Measurements from ENCODE around the gene USPL1. TPM values are rescaled to one million over a fixed set of nuclear protein-coding genes. Genes with fewer than 3 reads are reported as not detected.
A peak's percentile ranks its signal among the peaks of the same experiment; 100 is the strongest.

USPL1 gene
- total and polyA plus RNA-seq, 4 donors, result 4.1 to 13.0 (median 8.2) TPM

DNA sequence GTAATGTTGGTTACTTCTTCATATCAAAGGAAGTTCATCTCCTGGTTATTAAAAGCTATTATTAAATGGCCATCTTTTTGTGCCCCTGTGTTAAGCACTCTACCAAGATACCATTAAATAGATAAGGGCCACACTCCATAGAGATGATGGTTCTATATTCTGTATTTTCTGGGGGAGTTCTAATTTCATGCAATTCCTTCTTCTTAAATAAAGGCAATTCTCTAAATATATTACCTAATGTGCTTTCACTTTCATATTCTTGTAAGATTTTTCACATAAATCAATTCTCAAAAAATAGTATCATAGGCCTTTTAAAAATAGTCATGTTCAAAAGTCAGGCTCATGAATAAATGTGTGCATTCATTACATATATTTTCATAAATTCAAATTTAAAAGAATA lies 47.0 kb upstream of the USPL1 start:
- DNase-seq (ENCODE audit: low spot score), result no peak
- Histone ChIP-seq H3K4me1 (ENCODE audit: control insufficient read depth in 4 of 4, insufficient read depth in 4 of 4, low read length in 3 of 4) (peaks cover 0 to 10% (median 6%) of the 10 kb centered on the region in 4 donors), H3K9me3 (ENCODE audit: control insufficient read depth in 4 of 4, low read length in 3 of 4) (no peaks in the 10 kb centered on the region), H3K36me3 (ENCODE audit: control insufficient read depth in 4 of 4, insufficient read depth in 3 of 4, low read depth in 1 of 4, low read length in 3 of 4) (no peaks in the 10 kb centered on the region), H3K27me3 (ENCODE audit: control insufficient read depth in 4 of 4, insufficient read depth in 4 of 4, low read length in 3 of 4) (no peaks in the 10 kb centered on the region), H3K27ac (ENCODE audit: low read depth in 1 of 2, low read length in 2 of 2) (no peak overlapping the region), H3K4me3 (ENCODE audit: low read depth in 1 of 3, low read length in 3 of 3) (no peak overlapping the region), H3K9ac (ENCODE audit: low read depth in 1 of 2, low read length in 2 of 2) (no peak overlapping the region)
- TF ChIP-seq RXRA (IDR thresholded peaks at IDR 0.05) (no peak), FOXA2 (IDR thresholded peaks at IDR 0.05) (no peak), EGR1 (IDR thresholded peaks at IDR 0.05; ENCODE audit: low read depth in 2 of 2) (no peak), SP1 (IDR thresholded peaks at IDR 0.05) (no peak), YY1 (IDR thresholded peaks at IDR 0.05) (no peak), FOXA1 (IDR thresholded peaks at IDR 0.05) (no peak), NR2F2 (IDR thresholded peaks at IDR 0.05) (no peak)
- TF ChIP-seq, protein P1, sequence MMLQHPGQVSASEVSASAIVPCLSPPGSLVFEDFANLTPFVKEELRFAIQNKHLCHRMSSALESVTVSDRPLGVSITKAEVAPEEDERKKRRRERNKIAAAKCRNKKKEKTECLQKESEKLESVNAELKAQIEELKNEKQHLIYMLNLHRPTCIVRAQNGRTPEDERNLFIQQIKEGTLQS (IDR thresholded peaks at IDR 0.05), result no peak
- TF ChIP-seq, protein P2, sequence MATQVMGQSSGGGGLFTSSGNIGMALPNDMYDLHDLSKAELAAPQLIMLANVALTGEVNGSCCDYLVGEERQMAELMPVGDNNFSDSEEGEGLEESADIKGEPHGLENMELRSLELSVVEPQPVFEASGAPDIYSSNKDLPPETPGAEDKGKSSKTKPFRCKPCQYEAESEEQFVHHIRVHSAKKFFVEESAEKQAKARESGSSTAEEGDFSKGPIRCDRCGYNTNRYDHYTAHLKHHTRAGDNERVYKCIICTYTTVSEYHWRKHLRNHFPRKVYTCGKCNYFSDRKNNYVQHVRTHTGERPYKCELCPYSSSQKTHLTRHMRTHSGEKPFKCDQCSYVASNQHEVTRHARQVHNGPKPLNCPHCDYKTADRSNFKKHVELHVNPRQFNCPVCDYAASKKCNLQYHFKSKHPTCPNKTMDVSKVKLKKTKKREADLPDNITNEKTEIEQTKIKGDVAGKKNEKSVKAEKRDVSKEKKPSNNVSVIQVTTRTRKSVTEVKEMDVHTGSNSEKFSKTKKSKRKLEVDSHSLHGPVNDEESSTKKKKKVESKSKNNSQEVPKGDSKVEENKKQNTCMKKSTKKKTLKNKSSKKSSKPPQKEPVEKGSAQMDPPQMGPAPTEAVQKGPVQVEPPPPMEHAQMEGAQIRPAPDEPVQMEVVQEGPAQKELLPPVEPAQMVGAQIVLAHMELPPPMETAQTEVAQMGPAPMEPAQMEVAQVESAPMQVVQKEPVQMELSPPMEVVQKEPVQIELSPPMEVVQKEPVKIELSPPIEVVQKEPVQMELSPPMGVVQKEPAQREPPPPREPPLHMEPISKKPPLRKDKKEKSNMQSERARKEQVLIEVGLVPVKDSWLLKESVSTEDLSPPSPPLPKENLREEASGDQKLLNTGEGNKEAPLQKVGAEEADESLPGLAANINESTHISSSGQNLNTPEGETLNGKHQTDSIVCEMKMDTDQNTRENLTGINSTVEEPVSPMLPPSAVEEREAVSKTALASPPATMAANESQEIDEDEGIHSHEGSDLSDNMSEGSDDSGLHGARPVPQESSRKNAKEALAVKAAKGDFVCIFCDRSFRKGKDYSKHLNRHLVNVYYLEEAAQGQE (IDR thresholded peaks at IDR 0.05), result no peak

DNA sequence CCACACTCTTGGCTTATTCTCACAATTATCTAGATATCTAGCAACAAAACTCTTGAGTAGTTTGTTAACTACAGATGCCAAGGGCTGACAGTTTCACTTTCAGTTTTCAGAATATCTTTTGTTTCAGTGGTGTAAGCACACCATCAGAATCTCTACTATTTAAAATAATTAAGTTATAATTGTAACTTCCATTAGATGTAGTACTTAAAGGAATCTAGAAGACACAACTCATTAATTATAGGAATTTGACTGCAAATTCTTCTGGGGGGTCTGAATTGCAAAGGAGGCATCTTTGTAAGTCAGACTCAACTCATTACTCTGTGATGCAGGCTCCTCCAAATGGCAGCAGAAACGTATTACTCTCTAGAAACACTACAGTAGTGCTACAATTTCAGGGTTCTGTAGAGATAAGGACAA lies 44.9 kb upstream of the USPL1 start:
- peaks cover 0 to 21% (median 8%) of the 10 kb centered on the region in 4 donors for H3K4me1 ChIP-seq (ENCODE audit: control insufficient read depth in 4 of 4, insufficient read depth in 4 of 4, low read length in 3 of 4)
- peak overlapping the region in 1 of 2 donors; percentile 72 for H3K9ac ChIP-seq (ENCODE audit: low read depth in 1 of 2, low read length in 2 of 2)

More for the DNA sequence above, 44.9 kb upstream of the USPL1 start:
- Histone ChIP-seq H3K27me3 (ENCODE audit: control insufficient read depth in 4 of 4, insufficient read depth in 4 of 4, low read length in 3 of 4) (no peaks in the 10 kb centered on the region), H3K4me3 (ENCODE audit: low read depth in 1 of 3, low read length in 3 of 3) (peak overlapping the region; percentile 26 to 59 (median 54)), H3K36me3 (ENCODE audit: control insufficient read depth in 4 of 4, insufficient read depth in 3 of 4, low read depth in 1 of 4, low read length in 3 of 4) (no peaks in the 10 kb centered on the region), H3K9me3 (ENCODE audit: control insufficient read depth in 4 of 4, low read length in 3 of 4) (no peaks in the 10 kb centered on the region), H3K27ac (ENCODE audit: low read depth in 1 of 2, low read length in 2 of 2) (peak overlapping the region; percentile 21 to 42)
- peak; percentile 74 to 76 for TF ChIP-seq RAD21 (IDR thresholded peaks at IDR 0.05)
- TF ChIP-seq, protein P3, sequence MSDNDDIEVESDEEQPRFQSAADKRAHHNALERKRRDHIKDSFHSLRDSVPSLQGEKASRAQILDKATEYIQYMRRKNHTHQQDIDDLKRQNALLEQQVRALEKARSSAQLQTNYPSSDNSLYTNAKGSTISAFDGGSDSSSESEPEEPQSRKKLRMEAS (IDR thresholded peaks at IDR 0.05), result no peak
- TF ChIP-seq, protein P2 (IDR thresholded peaks at IDR 0.05), result no peak
- TF ChIP-seq, protein P4, sequence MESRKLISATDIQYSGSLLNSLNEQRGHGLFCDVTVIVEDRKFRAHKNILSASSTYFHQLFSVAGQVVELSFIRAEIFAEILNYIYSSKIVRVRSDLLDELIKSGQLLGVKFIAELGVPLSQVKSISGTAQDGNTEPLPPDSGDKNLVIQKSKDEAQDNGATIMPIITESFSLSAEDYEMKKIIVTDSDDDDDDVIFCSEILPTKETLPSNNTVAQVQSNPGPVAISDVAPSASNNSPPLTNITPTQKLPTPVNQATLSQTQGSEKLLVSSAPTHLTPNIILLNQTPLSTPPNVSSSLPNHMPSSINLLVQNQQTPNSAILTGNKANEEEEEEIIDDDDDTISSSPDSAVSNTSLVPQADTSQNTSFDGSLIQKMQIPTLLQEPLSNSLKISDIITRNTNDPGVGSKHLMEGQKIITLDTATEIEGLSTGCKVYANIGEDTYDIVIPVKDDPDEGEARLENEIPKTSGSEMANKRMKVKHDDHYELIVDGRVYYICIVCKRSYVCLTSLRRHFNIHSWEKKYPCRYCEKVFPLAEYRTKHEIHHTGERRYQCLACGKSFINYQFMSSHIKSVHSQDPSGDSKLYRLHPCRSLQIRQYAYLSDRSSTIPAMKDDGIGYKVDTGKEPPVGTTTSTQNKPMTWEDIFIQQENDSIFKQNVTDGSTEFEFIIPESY (IDR thresholded peaks at IDR 0.05), result no peak
- TF ChIP-seq SP1 (IDR thresholded peaks at IDR 0.05), result peak; percentile 12
- TF ChIP-seq FOXA2 (IDR thresholded peaks at IDR 0.05), result no peak
- TF ChIP-seq, protein P5, sequence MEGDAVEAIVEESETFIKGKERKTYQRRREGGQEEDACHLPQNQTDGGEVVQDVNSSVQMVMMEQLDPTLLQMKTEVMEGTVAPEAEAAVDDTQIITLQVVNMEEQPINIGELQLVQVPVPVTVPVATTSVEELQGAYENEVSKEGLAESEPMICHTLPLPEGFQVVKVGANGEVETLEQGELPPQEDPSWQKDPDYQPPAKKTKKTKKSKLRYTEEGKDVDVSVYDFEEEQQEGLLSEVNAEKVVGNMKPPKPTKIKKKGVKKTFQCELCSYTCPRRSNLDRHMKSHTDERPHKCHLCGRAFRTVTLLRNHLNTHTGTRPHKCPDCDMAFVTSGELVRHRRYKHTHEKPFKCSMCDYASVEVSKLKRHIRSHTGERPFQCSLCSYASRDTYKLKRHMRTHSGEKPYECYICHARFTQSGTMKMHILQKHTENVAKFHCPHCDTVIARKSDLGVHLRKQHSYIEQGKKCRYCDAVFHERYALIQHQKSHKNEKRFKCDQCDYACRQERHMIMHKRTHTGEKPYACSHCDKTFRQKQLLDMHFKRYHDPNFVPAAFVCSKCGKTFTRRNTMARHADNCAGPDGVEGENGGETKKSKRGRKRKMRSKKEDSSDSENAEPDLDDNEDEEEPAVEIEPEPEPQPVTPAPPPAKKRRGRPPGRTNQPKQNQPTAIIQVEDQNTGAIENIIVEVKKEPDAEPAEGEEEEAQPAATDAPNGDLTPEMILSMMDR (IDR thresholded peaks at IDR 0.05; ENCODE audit: low read depth, low read length, missing input control), result peak; percentile 7
- TF ChIP-seq YY1 (IDR thresholded peaks at IDR 0.05), result peak; percentile 72
- 0% methylated on average over 1 of the region's 1 CpG for WGBS
- no peak for DNase-seq (ENCODE audit: low spot score)

Measured in liver (tissue), 9 donors.